ENCODE data around the gene TRPV6. TPM values are rescaled to one million over a fixed set of nuclear protein-coding genes. Genes with fewer than 3 reads are reported as not detected.

TRPV6 gene
- total and polyA plus RNA-seq, 4 donors: 0.40 to 1.2 (median 0.53) TPM

DNA sequence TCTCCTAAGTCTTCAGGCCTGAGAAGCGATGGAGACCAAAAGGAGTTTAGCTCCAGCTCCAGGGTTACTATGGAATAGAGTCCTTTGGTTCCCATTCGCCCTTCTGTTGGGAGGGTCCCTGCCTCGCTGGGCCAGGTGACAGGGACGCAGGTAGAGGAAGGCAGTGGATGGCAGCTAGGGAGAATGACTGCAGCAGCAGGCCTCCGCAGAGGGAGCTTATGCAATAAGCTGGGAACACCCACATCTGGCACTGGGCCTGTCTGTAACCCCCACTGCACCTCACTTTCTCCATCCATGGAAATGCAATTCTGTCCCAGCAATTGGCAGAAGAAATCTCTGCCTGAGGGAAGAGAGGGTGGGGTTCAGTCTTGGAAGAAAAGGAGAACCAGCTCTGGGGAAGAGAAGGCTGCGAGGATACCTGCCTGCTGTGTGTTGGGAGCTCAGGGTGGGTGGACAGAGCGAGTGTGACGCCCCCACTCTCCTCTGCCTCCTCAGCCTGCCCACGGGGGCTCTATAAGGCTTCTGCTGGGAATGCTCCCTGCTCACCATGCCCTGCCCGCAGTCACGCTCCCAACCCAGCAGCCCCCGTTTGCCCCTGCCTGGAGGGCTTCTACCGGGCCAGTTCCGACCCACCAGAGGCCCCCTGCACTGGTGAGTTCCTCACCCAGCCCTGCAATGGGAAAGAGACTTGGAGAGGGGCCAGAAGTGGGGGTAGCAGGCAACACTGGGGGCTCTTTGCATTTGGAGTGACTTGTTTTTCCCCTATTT is 20.4 kb downstream of the TRPV6 start:
- Histone ChIP-seq H3K4me3 (no peak overlapping the region), H3K27ac (ENCODE audit: low read depth in 1 of 2, low read length in 1 of 2) (no peak overlapping the region), H3K27me3 (ENCODE audit: control insufficient read depth in 3 of 3, insufficient read depth in 3 of 3, low read length in 2 of 3) (peaks cover 0 to 3% (median 0%) of the 10 kb centered on the region in 3 donors), H3K36me3 (ENCODE audit: control insufficient read depth in 4 of 4, insufficient read depth in 4 of 4, low read length in 4 of 4) (peaks cover 0 to 9% (median 8%) of the 10 kb centered on the region in 4 donors), H3K9ac (ENCODE audit: insufficient read depth in 1 of 2, low read length in 2 of 2) (no peak overlapping the region), H3K4me1 (ENCODE audit: control insufficient read depth in 5 of 5, insufficient read depth in 5 of 5, low read length in 5 of 5) (peaks cover 0 to 11% (median 0%) of the 10 kb centered on the region in 5 donors), H3K9me3 (ENCODE audit: control insufficient read depth in 4 of 4, insufficient read depth in 3 of 4, low read length in 3 of 4) (no peaks in the 10 kb centered on the region)
- DNase-seq (peak in 2 of 3 donors; percentile 14 to 38), ATAC-seq (ENCODE audit: insufficient read depth, low FRiP score) (no peak)
- TF ChIP-seq, protein P1, sequence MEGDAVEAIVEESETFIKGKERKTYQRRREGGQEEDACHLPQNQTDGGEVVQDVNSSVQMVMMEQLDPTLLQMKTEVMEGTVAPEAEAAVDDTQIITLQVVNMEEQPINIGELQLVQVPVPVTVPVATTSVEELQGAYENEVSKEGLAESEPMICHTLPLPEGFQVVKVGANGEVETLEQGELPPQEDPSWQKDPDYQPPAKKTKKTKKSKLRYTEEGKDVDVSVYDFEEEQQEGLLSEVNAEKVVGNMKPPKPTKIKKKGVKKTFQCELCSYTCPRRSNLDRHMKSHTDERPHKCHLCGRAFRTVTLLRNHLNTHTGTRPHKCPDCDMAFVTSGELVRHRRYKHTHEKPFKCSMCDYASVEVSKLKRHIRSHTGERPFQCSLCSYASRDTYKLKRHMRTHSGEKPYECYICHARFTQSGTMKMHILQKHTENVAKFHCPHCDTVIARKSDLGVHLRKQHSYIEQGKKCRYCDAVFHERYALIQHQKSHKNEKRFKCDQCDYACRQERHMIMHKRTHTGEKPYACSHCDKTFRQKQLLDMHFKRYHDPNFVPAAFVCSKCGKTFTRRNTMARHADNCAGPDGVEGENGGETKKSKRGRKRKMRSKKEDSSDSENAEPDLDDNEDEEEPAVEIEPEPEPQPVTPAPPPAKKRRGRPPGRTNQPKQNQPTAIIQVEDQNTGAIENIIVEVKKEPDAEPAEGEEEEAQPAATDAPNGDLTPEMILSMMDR (IDR thresholded peaks at IDR 0.05; ENCODE audit: control extremely low read depth, extremely low read depth): no peak
- 56 to 68% methylated on average over 14 of the region's 14 CpGs for WGBS, 2 donors

DNA sequence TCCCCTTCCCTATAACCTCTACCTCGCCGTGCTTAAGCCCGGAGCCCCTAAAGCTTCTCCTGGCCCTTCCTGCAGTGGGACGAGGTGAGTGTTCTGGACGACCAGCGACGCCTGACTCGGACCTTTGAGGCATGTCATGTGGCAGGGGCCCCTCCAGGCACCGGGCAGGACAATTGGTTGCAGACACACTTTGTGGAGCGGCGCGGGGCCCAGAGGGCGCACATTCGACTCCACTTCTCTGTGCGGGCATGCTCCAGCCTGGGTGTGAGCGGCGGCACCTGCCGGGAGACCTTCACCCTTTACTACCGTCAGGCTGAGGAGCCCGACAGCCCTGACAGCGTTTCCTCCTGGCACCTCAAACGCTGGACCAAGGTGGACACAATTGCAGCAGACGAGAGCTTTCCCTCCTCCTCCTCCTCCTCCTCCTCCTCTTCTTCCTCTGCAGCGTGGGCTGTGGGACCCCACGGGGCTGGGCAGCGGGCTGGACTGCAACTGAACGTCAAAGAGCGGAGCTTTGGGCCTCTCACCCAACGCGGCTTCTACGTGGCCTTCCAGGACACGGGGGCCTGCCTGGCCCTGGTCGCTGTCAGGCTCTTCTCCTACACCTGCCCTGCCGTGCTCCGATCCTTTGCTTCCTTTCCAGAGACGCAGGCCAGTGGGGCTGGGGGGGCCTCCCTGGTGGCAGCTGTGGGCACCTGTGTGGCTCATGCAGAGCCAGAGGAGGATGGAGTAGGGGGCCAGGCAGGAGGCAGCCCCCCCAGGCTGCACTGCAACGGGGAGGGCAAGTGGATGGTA is 21.5 kb downstream of the TRPV6 start:
- peaks cover 0 to 9% (median 8%) of the 10 kb centered on the region in 4 donors for H3K36me3 ChIP-seq (ENCODE audit: control insufficient read depth in 4 of 4, insufficient read depth in 4 of 4, low read length in 4 of 4)
- no peak for ATAC-seq (ENCODE audit: insufficient read depth, low FRiP score)
- H3K27me3 ChIP-seq (ENCODE audit: control insufficient read depth in 3 of 3, insufficient read depth in 3 of 3, low read length in 2 of 3): peaks cover 0 to 3% (median 0%) of the 10 kb centered on the region in 3 donors
- no peak overlapping the region for H3K9ac ChIP-seq (ENCODE audit: insufficient read depth in 1 of 2, low read length in 2 of 2)
- H3K4me1 ChIP-seq (ENCODE audit: control insufficient read depth in 5 of 5, insufficient read depth in 5 of 5, low read length in 5 of 5): peaks cover 0 to 18% (median 0%) of the 10 kb centered on the region in 5 donors
- H3K9me3 ChIP-seq (ENCODE audit: control insufficient read depth in 4 of 4, insufficient read depth in 3 of 4, low read length in 3 of 4): no peaks in the 10 kb centered on the region
- DNase-seq: no peak
- TF ChIP-seq, protein P1 (IDR thresholded peaks at IDR 0.05; ENCODE audit: control extremely low read depth, extremely low read depth): no peak
- H3K27ac ChIP-seq (ENCODE audit: low read depth in 1 of 2, low read length in 1 of 2): no peak overlapping the region
- 87 to 95% methylated on average over 36 to 37 of the region's 37 CpGs for WGBS, 2 donors
- H3K4me3 ChIP-seq: no peak overlapping the region

DNA sequence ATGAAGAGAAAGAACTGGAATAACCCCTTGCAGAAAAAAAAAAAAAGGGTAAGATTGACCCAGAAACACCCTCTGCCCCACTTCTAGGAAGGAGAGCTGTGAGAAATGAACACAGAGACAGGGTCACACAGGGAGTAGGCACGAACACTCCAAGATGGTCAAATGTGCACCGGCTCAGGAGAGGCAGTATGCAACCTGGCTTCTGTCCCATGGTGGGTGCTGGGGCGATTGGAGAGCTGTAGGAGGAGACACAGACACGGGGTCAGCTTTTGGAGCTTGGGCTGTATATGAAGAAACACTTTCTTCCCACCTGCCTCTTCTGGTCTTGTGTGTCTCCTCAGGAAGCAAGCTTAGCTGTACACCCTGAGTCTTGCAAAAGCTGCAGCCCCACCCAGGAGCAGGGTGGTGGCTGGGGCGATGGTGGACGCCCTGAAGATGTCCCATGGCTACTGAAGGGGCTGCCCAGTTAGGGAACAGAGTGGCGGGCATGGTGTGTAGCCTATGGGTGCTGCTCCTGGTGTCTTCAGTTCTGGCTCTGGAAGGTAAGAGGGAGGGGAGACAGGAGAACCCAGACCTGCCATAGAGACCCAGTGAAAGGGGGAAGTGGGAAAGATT is 22.7 kb downstream of the TRPV6 start:
- Histone ChIP-seq H3K4me1 (ENCODE audit: control insufficient read depth in 5 of 5, insufficient read depth in 5 of 5, low read length in 5 of 5) (peaks cover 0 to 18% (median 0%) of the 10 kb centered on the region in 5 donors), H3K4me3 (no peak overlapping the region), H3K27me3 (ENCODE audit: control insufficient read depth in 3 of 3, insufficient read depth in 3 of 3, low read length in 2 of 3) (peaks cover 0 to 2% (median 0%) of the 10 kb centered on the region in 3 donors), H3K9me3 (ENCODE audit: control insufficient read depth in 4 of 4, insufficient read depth in 3 of 4, low read length in 3 of 4) (no peaks in the 10 kb centered on the region), H3K27ac (ENCODE audit: low read depth in 1 of 2, low read length in 1 of 2) (no peak overlapping the region), H3K36me3 (ENCODE audit: control insufficient read depth in 4 of 4, insufficient read depth in 4 of 4, low read length in 4 of 4) (peaks cover 0 to 9% (median 8%) of the 10 kb centered on the region in 4 donors), H3K9ac (ENCODE audit: insufficient read depth in 1 of 2, low read length in 2 of 2) (no peak overlapping the region)
- DNase-seq (no peak), ATAC-seq (ENCODE audit: insufficient read depth, low FRiP score) (no peak)
- 87% methylated on average over 7 of the region's 7 CpGs for WGBS, 2 donors
- TF ChIP-seq, protein P1 (IDR thresholded peaks at IDR 0.05; ENCODE audit: control extremely low read depth, extremely low read depth): no peak
